HEK293 (cell line): ENCODE data around the gene OBSCN.

ENCODE experiments used
- CTCF ChIA-PET: fragments of 350-600 bp; formaldehyde crosslinking; extraction: SDS; loops from one replicate; lab custom pipeline; 2021; ENCODE audit warnings: antibody characterized with exemption; lab: Yijun Ruan, JAX
- POLR2A ChIA-PET: fragments of 300-600 bp; formaldehyde crosslinking; extraction: SDS; loops from one replicate; lab custom pipeline; 2020; ENCODE audit warnings: antibody characterized with exemption, inconsistent platforms; lab: Yijun Ruan, JAX
- H3K27ac ChIP-seq: fragments of 200-500 bp; sonication (Bioruptor generic); 2 replicates; pipeline ENCODE4 v1.5.1; 2014; ENCODE audit warnings: low read depth, low read length, control low read depth, inconsistent platforms; ENCODE audit errors: extremely low read depth
- H3K36me3 ChIP-seq, 2 experiments: fragments of 200-500 bp in 1 of 2; sonication (Bioruptor generic) in 1 of 2; 1 replicate in 1 of 2; 2 replicates in 1 of 2; pipeline ENCODE4 v1.5.1; 2014 to 2017; ENCODE audit warnings: inconsistent platforms in 2 of 2, low read length in 2 of 2; ENCODE audit not compliant: control insufficient read depth in 2 of 2, insufficient read depth in 1 of 2
- H3K4me1 ChIP-seq: fragments of 200-500 bp; sonication (Bioruptor generic); 2 replicates; pipeline ENCODE4 v1.5.1; 2014; ENCODE audit warnings: mild to moderate bottlenecking, low read length, inconsistent platforms; ENCODE audit not compliant: control insufficient read depth, insufficient read depth
- H3K4me3 ChIP-seq: 2 replicates; pipeline ENCODE4 v1.5.1; 2011; ENCODE audit warnings: low read depth, mild to moderate bottlenecking, control low read depth, low read length, moderate library complexity
- H3K9me3 ChIP-seq: fragments of 200-500 bp; sonication (Bioruptor generic); 2 replicates; pipeline ENCODE4 v1.5.1; 2014; ENCODE audit warnings: low read depth, low read length, inconsistent platforms; ENCODE audit not compliant: control insufficient read depth, insufficient read depth
- KLF17 ChIP-seq: fragments of 450-650 bp; formaldehyde crosslinking; IDR thresholded peaks from 2 replicates; pipeline ENCODE4 v1.5.1; 2016; ENCODE audit warnings: missing biosample characterization, missing genetic modification characterization
- ZBTB49 ChIP-seq: fragments of 450-650 bp; formaldehyde crosslinking; IDR thresholded peaks from 2 replicates; pipeline ENCODE4 v1.5.1; 2016; ENCODE audit warnings: missing biosample characterization, missing genetic modification characterization, low read depth
- ZFP69B ChIP-seq: fragments of 450-650 bp; formaldehyde crosslinking; IDR thresholded peaks from 2 replicates; pipeline ENCODE4 v1.5.1; 2016; ENCODE audit warnings: missing biosample characterization, missing genetic modification characterization
- ZNF280C ChIP-seq: fragments of 450-650 bp; formaldehyde crosslinking; IDR thresholded peaks from 2 replicates; pipeline ENCODE4 v1.5.1; 2016; ENCODE audit warnings: missing biosample characterization, missing genetic modification characterization
- ZNF280D ChIP-seq: fragments of 450-650 bp; formaldehyde crosslinking; IDR thresholded peaks from 2 replicates; pipeline ENCODE4 v1.5.1; 2016; ENCODE audit warnings: missing biosample characterization, missing genetic modification characterization
- ZNF514 ChIP-seq: fragments of 450-650 bp; formaldehyde crosslinking; IDR thresholded peaks from 2 replicates; pipeline ENCODE4 v1.5.1; 2016; ENCODE audit warnings: missing biosample characterization, missing genetic modification characterization
- ZNF776 ChIP-seq: fragments of 450-650 bp; formaldehyde crosslinking; IDR thresholded peaks from 2 replicates; pipeline ENCODE4 v1.5.0; 2017; ENCODE audit warnings: missing biosample characterization, missing genetic modification characterization, borderline replicate concordance
- ZNF837 ChIP-seq: fragments of 450-650 bp; formaldehyde crosslinking; IDR thresholded peaks from 2 replicates; pipeline ENCODE4 v1.5.1; 2016; ENCODE audit warnings: missing biosample characterization, missing genetic modification characterization
- TF ChIP-seq, protein P1 (sequence below): fragments of 450-650 bp; IDR thresholded peaks from 2 replicates; pipeline ENCODE4 v1.5.1; 2018; ENCODE audit warnings: missing biosample characterization, missing genetic modification characterization
- TF ChIP-seq, protein P2 (sequence below): fragments of 450-650 bp; formaldehyde crosslinking; conservative IDR thresholded peaks from 2 replicates; pipeline ENCODE4 v1.5.1; 2016; ENCODE audit warnings: low read depth, missing biosample characterization, missing genetic modification characterization

The OBSCN gene

DNA sequence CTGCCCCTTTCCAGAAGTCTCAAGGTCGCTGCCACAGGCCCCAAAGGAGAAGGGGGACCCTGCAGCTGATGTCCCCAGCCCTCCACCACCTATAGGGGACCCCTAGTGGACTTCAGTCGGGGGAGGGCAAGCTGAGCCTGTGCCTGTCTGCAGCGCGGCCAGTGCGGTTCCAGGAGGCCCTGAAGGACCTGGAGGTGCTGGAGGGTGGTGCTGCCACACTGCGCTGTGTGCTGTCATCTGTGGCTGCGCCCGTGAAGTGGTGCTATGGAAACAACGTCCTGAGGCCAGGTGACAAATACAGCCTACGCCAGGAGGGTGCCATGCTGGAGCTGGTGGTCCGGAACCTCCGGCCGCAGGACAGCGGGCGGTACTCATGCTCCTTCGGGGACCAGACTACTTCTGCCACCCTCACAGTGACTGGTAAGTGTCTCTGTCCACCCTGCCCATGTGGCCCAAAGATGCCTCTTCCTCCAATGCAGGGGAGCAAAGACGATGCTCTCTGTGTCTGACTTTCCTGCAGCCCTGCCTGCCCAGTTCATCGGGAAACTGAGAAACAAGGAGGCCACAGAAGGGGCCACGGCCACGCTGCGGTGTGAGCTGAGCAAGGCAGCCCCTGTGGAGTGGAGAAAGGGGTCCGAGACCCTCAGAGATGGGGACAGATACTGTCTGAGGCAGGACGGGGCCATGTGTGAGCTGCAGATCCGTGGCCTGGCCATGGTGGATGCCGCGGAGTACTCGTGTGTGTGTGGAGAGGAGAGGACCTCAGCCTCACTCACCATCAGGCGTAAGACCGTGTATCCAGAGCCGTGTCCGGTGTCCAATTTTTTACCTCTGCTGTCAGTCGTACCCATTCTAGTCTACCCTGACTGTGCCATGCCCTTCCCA, 79.9 kb downstream of the OBSCN start (continued):
- TF ChIP-seq ZBTB49 (tag by site-specific recombination) (no peak), ZNF776 (tag by site-specific recombination) (no peak), ZNF280D (tag by site-specific recombination) (no peak)
- TF ChIP-seq, protein P1, sequence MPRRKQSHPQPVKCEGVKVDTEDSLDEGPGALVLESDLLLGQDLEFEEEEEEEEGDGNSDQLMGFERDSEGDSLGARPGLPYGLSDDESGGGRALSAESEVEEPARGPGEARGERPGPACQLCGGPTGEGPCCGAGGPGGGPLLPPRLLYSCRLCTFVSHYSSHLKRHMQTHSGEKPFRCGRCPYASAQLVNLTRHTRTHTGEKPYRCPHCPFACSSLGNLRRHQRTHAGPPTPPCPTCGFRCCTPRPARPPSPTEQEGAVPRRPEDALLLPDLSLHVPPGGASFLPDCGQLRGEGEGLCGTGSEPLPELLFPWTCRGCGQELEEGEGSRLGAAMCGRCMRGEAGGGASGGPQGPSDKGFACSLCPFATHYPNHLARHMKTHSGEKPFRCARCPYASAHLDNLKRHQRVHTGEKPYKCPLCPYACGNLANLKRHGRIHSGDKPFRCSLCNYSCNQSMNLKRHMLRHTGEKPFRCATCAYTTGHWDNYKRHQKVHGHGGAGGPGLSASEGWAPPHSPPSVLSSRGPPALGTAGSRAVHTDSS (tag by site-specific recombination) = no peak
- TF ChIP-seq, protein P2, sequence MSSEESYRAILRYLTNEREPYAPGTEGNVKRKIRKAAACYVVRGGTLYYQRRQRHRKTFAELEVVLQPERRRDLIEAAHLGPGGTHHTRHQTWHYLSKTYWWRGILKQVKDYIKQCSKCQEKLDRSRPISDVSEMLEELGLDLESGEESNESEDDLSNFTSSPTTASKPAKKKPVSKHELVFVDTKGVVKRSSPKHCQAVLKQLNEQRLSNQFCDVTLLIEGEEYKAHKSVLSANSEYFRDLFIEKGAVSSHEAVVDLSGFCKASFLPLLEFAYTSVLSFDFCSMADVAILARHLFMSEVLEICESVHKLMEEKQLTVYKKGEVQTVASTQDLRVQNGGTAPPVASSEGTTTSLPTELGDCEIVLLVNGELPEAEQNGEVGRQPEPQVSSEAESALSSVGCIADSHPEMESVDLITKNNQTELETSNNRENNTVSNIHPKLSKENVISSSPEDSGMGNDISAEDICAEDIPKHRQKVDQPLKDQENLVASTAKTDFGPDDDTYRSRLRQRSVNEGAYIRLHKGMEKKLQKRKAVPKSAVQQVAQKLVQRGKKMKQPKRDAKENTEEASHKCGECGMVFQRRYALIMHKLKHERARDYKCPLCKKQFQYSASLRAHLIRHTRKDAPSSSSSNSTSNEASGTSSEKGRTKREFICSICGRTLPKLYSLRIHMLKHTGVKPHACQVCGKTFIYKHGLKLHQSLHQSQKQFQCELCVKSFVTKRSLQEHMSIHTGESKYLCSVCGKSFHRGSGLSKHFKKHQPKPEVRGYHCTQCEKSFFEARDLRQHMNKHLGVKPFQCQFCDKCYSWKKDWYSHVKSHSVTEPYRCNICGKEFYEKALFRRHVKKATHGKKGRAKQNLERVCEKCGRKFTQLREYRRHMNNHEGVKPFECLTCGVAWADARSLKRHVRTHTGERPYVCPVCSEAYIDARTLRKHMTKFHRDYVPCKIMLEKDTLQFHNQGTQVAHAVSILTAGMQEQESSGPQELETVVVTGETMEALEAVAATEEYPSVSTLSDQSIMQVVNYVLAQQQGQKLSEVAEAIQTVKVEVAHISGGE (tag by site-specific recombination) = no peak

- peaks cover 0 to 3% of the 10 kb centered on the region in 2 experiments; a peak in 1 of 3 replicates for H3K36me3 ChIP-seq
- no peak overlapping the region for H3K4me3 ChIP-seq
- H3K4me1 ChIP-seq = no peaks in the 10 kb centered on the region
- no peak for TF ChIP-seq KLF17 (tag by site-specific recombination)
- TF ChIP-seq ZNF837 (tag by site-specific recombination) = no peak
- no peak for TF ChIP-seq ZNF280C (tag by site-specific recombination)
- no peak for TF ChIP-seq ZFP69B
- TF ChIP-seq ZNF514 = no peak
- no peak for TF ChIP-seq ZNF280D (tag by site-specific recombination)
- ChIA-PET CTCF (no interaction called here), POLR2A (no interaction called here)
- no peaks in the 10 kb centered on the region for H3K9me3 ChIP-seq
- no peak overlapping the region for H3K27ac ChIP-seq
Measured at GRCh38 chr1:228288536-228289238, 80.8 kb downstream of the OBSCN start.
